Fibroblast of skin of left quadriceps (primary cell): Measurements from ENCODE around the gene TSPAN33.
"Not testable (repeated sequence)": the region's sequence is repeated elsewhere in the genome, so short reads cannot be mapped to it uniquely, and the experiment has no call there.

Experiments used
- DNase-seq, 2 experiments: peaks; one replicate each; pipeline ENCODE4 v3.0.0-alpha.2; 2013; ENCODE audit warnings: low read depth in 2 of 2

TSPAN33 gene

GRCh38 chr7:129170441-129171021, 26.0 kb downstream of the TSPAN33 start:
- DNase-seq: no peak

- DNase-seq: not testable (repeated sequence)
These were observed 29.4 kb downstream of the TSPAN33 start for GRCh38 chr7:129173861-129174260.

- no peak for DNase-seq
These were observed 32.6 kb downstream of the TSPAN33 start for GRCh38 chr7:129176916-129177710.

GRCh38 chr7:129184981-129185670, 40.6 kb downstream of the TSPAN33 start:
- DNase-seq: no peak

- no peak for DNase-seq
These were observed 42.3 kb downstream of the TSPAN33 start for GRCh38 chr7:129186749-129187260.

GRCh38 chr7:129187681-129188371, 43.3 kb downstream of the TSPAN33 start:
- DNase-seq: no peak

- peak; percentile 47 to 49 for DNase-seq
These were observed 43.9 kb downstream of the TSPAN33 start, which contains the start of gene SMO for GRCh38 chr7:129188372-129188891. Gene SMO, plus strand, starts transcription at chr7:129188633. Its CDS starts 519 bp downstream, at chr7:129189152.

- DNase-seq: no peak
These were observed 44.6 kb downstream of the TSPAN33 start for GRCh38 chr7:129188892-129189660.

GRCh38 chr7:129189661-129190310, 45.3 kb downstream of the TSPAN33 start:
- DNase-seq: no peak

GRCh38 chr7:129191272-129191671, 46.8 kb downstream of the TSPAN33 start:
- DNase-seq: no peak

GRCh38 chr7:129193892-129194291, 49.4 kb downstream of the TSPAN33 start:
- DNase-seq: no peak

GRCh38 chr7:129197771-129198170, 53.3 kb downstream of the TSPAN33 start:
- no peak for DNase-seq

- DNase-seq: no peak
These were observed 54.9 kb downstream of the TSPAN33 start for GRCh38 chr7:129199406-129199805.

GRCh38 chr7:129202058-129202777, 57.7 kb downstream of the TSPAN33 start:
- DNase-seq: no peak

- no peak for DNase-seq
These were observed 58.7 kb downstream of the TSPAN33 start for GRCh38 chr7:129203050-129203741.

- DNase-seq: no peak
These were observed 60.8 kb downstream of the TSPAN33 start for GRCh38 chr7:129205126-129205818.

- no peak for DNase-seq
These were observed 61.7 kb downstream of the TSPAN33 start for GRCh38 chr7:129205987-129206785.

- no peak for DNase-seq
These were observed 64.2 kb downstream of the TSPAN33 start for GRCh38 chr7:129208667-129209066.
